ENCODE results near the gene RIN2. TPM values are rescaled to one million over a fixed set of nuclear protein-coding genes. Genes with fewer than 3 reads are reported as not detected.

Gene RIN2
- total and polyA plus RNA-seq, 2 experiments from 2014 or later: 0.08 to 1.4 TPM

- TF ChIP-seq ZNF114 (CRISPR knock-in tag; IDR thresholded peaks at IDR 0.05): no peak
- TF ChIP-seq, protein P1, sequence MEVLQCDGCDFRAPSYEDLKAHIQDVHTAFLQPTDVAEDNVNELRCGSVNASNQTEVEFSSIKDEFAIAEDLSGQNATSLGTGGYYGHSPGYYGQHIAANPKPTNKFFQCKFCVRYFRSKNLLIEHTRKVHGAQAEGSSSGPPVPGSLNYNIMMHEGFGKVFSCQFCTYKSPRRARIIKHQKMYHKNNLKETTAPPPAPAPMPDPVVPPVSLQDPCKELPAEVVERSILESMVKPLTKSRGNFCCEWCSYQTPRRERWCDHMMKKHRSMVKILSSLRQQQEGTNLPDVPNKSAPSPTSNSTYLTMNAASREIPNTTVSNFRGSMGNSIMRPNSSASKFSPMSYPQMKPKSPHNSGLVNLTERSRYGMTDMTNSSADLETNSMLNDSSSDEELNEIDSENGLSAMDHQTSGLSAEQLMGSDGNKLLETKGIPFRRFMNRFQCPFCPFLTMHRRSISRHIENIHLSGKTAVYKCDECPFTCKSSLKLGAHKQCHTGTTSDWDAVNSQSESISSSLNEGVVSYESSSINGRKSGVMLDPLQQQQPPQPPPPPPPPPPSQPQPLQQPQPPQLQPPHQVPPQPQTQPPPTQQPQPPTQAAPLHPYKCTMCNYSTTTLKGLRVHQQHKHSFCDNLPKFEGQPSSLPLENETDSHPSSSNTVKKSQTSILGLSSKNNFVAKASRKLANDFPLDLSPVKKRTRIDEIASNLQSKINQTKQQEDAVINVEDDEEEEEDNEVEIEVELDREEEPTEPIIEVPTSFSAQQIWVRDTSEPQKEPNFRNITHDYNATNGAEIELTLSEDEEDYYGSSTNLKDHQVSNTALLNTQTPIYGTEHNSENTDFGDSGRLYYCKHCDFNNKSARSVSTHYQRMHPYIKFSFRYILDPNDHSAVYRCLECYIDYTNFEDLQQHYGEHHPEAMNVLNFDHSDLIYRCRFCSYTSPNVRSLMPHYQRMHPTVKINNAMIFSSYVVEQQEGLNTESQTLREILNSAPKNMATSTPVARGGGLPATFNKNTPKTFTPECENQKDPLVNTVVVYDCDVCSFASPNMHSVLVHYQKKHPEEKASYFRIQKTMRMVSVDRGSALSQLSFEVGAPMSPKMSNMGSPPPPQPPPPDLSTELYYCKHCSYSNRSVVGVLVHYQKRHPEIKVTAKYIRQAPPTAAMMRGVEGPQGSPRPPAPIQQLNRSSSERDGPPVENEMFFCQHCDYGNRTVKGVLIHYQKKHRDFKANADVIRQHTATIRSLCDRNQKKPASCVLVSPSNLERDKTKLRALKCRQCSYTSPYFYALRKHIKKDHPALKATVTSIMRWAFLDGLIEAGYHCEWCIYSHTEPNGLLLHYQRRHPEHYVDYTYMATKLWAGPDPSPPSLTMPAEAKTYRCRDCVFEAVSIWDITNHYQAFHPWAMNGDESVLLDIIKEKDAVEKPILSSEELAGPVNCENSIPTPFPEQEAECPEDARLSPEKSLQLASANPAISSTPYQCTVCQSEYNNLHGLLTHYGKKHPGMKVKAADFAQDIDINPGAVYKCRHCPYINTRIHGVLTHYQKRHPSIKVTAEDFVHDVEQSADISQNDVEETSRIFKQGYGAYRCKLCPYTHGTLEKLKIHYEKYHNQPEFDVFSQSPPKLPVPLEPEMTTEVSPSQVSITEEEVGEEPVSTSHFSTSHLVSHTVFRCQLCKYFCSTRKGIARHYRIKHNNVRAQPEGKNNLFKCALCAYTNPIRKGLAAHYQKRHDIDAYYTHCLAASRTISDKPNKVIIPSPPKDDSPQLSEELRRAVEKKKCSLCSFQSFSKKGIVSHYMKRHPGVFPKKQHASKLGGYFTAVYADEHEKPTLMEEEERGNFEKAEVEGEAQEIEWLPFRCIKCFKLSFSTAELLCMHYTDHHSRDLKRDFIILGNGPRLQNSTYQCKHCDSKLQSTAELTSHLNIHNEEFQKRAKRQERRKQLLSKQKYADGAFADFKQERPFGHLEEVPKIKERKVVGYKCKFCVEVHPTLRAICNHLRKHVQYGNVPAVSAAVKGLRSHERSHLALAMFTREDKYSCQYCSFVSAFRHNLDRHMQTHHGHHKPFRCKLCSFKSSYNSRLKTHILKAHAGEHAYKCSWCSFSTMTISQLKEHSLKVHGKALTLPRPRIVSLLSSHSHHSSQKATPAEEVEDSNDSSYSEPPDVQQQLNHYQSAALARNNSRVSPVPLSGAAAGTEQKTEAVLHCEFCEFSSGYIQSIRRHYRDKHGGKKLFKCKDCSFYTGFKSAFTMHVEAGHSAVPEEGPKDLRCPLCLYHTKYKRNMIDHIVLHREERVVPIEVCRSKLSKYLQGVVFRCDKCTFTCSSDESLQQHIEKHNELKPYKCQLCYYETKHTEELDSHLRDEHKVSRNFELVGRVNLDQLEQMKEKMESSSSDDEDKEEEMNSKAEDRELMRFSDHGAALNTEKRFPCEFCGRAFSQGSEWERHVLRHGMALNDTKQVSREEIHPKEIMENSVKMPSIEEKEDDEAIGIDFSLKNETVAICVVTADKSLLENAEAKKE (CRISPR knock-in tag; IDR thresholded peaks at IDR 0.05): no peak
- no peak for TF ChIP-seq EZH2phosphoT487 (IDR thresholded peaks at IDR 0.05; ENCODE audit: unreplicated experiment)
- Mint-ChIP-seq H3K27me3 (ENCODE audit: insufficient read depth, low read depth, poor library complexity) (no peaks in the 10 kb centered on the region), H3K27ac (no peak overlapping the region), H3K9me3 (no peaks in the 10 kb centered on the region; the same call in 2 of the 3 replicates), H3K4me3 (no peak overlapping the region), H3K4me1 (peaks cover 20% of the 10 kb centered on the region), H3K36me3 (ENCODE audit: low read depth) (no peaks in the 10 kb centered on the region)
- Histone ChIP-seq H3K4me1 (ENCODE audit: insufficient read depth) (no peaks in the 10 kb centered on the region), H4K20me1 (replicated peaks; ENCODE audit: insufficient read depth) (no peaks in the 10 kb centered on the region), H3K79me2 (replicated peaks; ENCODE audit: insufficient read depth) (no peaks in the 10 kb centered on the region), H3K27me3 (ENCODE audit: insufficient read depth) (no peaks in the 10 kb centered on the region), H2AFZ (no peak overlapping the region), H3K36me3 (ENCODE audit: insufficient read depth) (no peaks in the 10 kb centered on the region), H3K27ac (ENCODE audit: low read depth) (no peak overlapping the region), H3F3A (replicated peaks; ENCODE audit: low read depth) (no peaks in the 10 kb centered on the region), H3K9me2 (ENCODE audit: insufficient read depth) (no peaks in the 10 kb centered on the region), H3K4me3 (no peak overlapping the region), H3K4me2 (no peak overlapping the region)
- no peak for DNase-seq (ENCODE audit: low spot score)
- ATAC-seq: no peak
Observed at GRCh38 chr20:19783966-19784401, 25.9 kb downstream of the RIN2 start.

GRCh38 chr20:19784511-19785172 lies 26.6 kb downstream of the RIN2 start:
- H3K9me2 ChIP-seq (ENCODE audit: insufficient read depth): no peaks in the 10 kb centered on the region
- Mint-ChIP-seq H3K27ac (no peak overlapping the region), H3K4me1 (peaks cover 25% of the 10 kb centered on the region), H3K36me3 (ENCODE audit: low read depth) (no peaks in the 10 kb centered on the region), H3K9me3 (no peaks in the 10 kb centered on the region; the same call in 2 of the 3 replicates), H3K4me3 (no peak overlapping the region), H3K27me3 (ENCODE audit: insufficient read depth, low read depth, poor library complexity) (no peaks in the 10 kb centered on the region)
- H3K36me3 ChIP-seq (ENCODE audit: insufficient read depth): no peaks in the 10 kb centered on the region
- H3K27me3 ChIP-seq (ENCODE audit: insufficient read depth): no peaks in the 10 kb centered on the region
- no peak overlapping the region for H3K27ac ChIP-seq (ENCODE audit: low read depth)
- TF ChIP-seq POLR2AphosphoS5 (IDR thresholded peaks at IDR 0.05; ENCODE audit: low read depth): no peak
- TF ChIP-seq, protein P2, sequence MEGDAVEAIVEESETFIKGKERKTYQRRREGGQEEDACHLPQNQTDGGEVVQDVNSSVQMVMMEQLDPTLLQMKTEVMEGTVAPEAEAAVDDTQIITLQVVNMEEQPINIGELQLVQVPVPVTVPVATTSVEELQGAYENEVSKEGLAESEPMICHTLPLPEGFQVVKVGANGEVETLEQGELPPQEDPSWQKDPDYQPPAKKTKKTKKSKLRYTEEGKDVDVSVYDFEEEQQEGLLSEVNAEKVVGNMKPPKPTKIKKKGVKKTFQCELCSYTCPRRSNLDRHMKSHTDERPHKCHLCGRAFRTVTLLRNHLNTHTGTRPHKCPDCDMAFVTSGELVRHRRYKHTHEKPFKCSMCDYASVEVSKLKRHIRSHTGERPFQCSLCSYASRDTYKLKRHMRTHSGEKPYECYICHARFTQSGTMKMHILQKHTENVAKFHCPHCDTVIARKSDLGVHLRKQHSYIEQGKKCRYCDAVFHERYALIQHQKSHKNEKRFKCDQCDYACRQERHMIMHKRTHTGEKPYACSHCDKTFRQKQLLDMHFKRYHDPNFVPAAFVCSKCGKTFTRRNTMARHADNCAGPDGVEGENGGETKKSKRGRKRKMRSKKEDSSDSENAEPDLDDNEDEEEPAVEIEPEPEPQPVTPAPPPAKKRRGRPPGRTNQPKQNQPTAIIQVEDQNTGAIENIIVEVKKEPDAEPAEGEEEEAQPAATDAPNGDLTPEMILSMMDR (conservative IDR thresholded peaks at IDR 0.05; ENCODE audit: low read depth in 2 of 2): peak; percentile 76 to 78
- H3K4me1 ChIP-seq (ENCODE audit: insufficient read depth): no peaks in the 10 kb centered on the region
- no peaks in the 10 kb centered on the region for H3F3A ChIP-seq (replicated peaks; ENCODE audit: low read depth)
- no peaks in the 10 kb centered on the region for H4K20me1 ChIP-seq (replicated peaks; ENCODE audit: insufficient read depth)
- no peaks in the 10 kb centered on the region for H3K79me2 ChIP-seq (replicated peaks; ENCODE audit: insufficient read depth)
- H2AFZ ChIP-seq: peak overlapping the region; percentile 66; the same call in 1 of the 2 replicates
- H3K4me3 ChIP-seq: no peak overlapping the region
- no peak overlapping the region for H3K4me2 ChIP-seq
- DNase-seq (ENCODE audit: low spot score): peak; percentile 89
- ATAC-seq: peak; percentile 84

Measured in GM23338 (cell line).